Endothelial cell of umbilical vein (primary cell): ENCODE results near the gene KLC1. TPM values are rescaled to one million over a fixed set of nuclear protein-coding genes. Genes with fewer than 3 reads are reported as not detected.

Experiments
- BruUV-seq: library from RNA; stranded (reverse); fragments of 400-500 nt; replicated peaks from 2 replicates; lab custom pipeline; 2021; lab: Mats Ljungman, UMichigan
- CTCF ChIA-PET: fragments of 300-600, 350-600 bp; sonication (Branson Sonifier 250); formaldehyde crosslinking; loops from one replicate; lab custom pipeline; 2021; ENCODE audit warnings: antibody characterized with exemption, inconsistent platforms; lab: Charles Lee
- POLR2A ChIA-PET: fragments of 300-600, 350-600 bp; sonication (Branson Sonifier 250); formaldehyde crosslinking; loops from one replicate; lab custom pipeline; 2021; ENCODE audit warnings: antibody characterized with exemption, inconsistent platforms; lab: Charles Lee
- DNase-seq: peaks from one replicate; pipeline ENCODE4 v3.0.0-alpha.2; 2011; ENCODE audit warnings: low read depth, low spot score
- FAIRE-seq: peaks from 2 replicates; lab custom pipeline; 2011; peaks lifted over from hg19 to GRCh38; lab: Jason Lieb, UNC
- H2AFZ ChIP-seq: 2 replicates; pipeline ENCODE4 v1.6.0; 2012; ENCODE audit warnings: low read depth, low read length, control low read depth, inconsistent platforms
- H3K27ac ChIP-seq: 2 replicates; pipeline ENCODE4 v1.5.1; 2011; ENCODE audit warnings: low read depth, mild to moderate bottlenecking, control low read depth, low read length, moderate library complexity; ENCODE audit not compliant: insufficient read depth
- H3K27me3 ChIP-seq, 2 experiments: 2 replicates each; pipeline versions ENCODE4 v1.6.0 to v1.6.1; 2011; ENCODE audit warnings: low read length in 2 of 2, mixed read lengths in 1 of 2; ENCODE audit not compliant: control insufficient read depth in 2 of 2, insufficient read depth in 2 of 2
- H3K36me3 ChIP-seq, 2 experiments: 2 replicates in 1 of 2; 3 replicates in 1 of 2; pipeline ENCODE4 v1.5.1; 2011; ENCODE audit warnings: low read length in 2 of 2, mild to moderate bottlenecking in 1 of 2, moderate library complexity in 1 of 2; ENCODE audit not compliant: control insufficient read depth in 2 of 2, insufficient read depth in 2 of 2; ENCODE audit errors: extremely low read depth in 1 of 2
- H3K4me1 ChIP-seq: 3 replicates; pipeline ENCODE4 v1.5.1; 2011; ENCODE audit warnings: mild to moderate bottlenecking, low read length; ENCODE audit not compliant: control insufficient read depth, insufficient read depth; ENCODE audit errors: extremely low read depth
- H3K4me2 ChIP-seq: 2 replicates; pipeline ENCODE4 v1.6.1; 2011; ENCODE audit warnings: low read length, control low read depth, mixed read lengths; ENCODE audit not compliant: insufficient read depth
- H3K4me3 ChIP-seq, 3 experiments: fragments of 200-600 bp in 1 of 3; sonication (generic), shearing (Covaris generic) in 1 of 3; replicated peaks in 1 of 3; 2 replicates each; pipeline ENCODE4 v1.5.1; 2011 to 2016; ENCODE audit warnings: control low read depth in 3 of 3, low read length in 3 of 3, mild to moderate bottlenecking in 2 of 3, inconsistent platforms in 1 of 3, low read depth in 1 of 3, moderate library complexity in 1 of 3; ENCODE audit not compliant: insufficient read depth in 1 of 3
- H3K79me2 ChIP-seq: 2 replicates; pipeline ENCODE4 v1.6.0; 2012; ENCODE audit warnings: low read length, inconsistent platforms; ENCODE audit not compliant: control insufficient read depth, insufficient read depth
- H3K9ac ChIP-seq: replicated peaks from 2 replicates; pipeline ENCODE3; 2011; ENCODE audit warnings: low read length, control low read depth; ENCODE audit not compliant: insufficient read depth; ENCODE audit errors: extremely low read depth
- H3K9me1 ChIP-seq: replicated peaks from 3 replicates; pipeline ENCODE4 v1.6.0; 2011; ENCODE audit warnings: mild to moderate bottlenecking, low read length; ENCODE audit not compliant: control insufficient read depth, insufficient read depth; ENCODE audit errors: extremely low read depth
- H3K9me3 ChIP-seq: replicated peaks from 2 replicates; pipeline ENCODE4 v1.5.1; 2012; ENCODE audit warnings: low read length, inconsistent platforms; ENCODE audit not compliant: control insufficient read depth, insufficient read depth
- H4K20me1 ChIP-seq: replicated peaks from 2 replicates; pipeline ENCODE3; 2011; ENCODE audit warnings: mild to moderate bottlenecking, low read length; ENCODE audit not compliant: control insufficient read depth, insufficient read depth; ENCODE audit errors: extremely low read depth
- EZH2 ChIP-seq: IDR thresholded peaks from 2 replicates; pipeline ENCODE4 v1.6.1; 2012; ENCODE audit warnings: borderline replicate concordance, low read depth, mild to moderate bottlenecking, moderate library complexity, low read length, inconsistent platforms; ENCODE audit not compliant: severe bottlenecking
- FOS ChIP-seq: IDR thresholded peaks from 2 replicates; pipeline ENCODE4 v1.6.1; 2011; ENCODE audit warnings: mild to moderate bottlenecking, low read length, moderate library complexity, borderline replicate concordance; ENCODE audit not compliant: insufficient read depth
- GATA2 ChIP-seq: IDR thresholded peaks from 2 replicates; pipeline ENCODE4 v1.7.0; 2011; ENCODE audit warnings: low read depth, mild to moderate bottlenecking, moderate library complexity, mixed read lengths, low read length; ENCODE audit not compliant: insufficient read length, insufficient read depth
- JUN ChIP-seq: IDR thresholded peaks from 2 replicates; pipeline ENCODE4 v1.6.1; 2011; ENCODE audit warnings: borderline replicate concordance, low read depth; ENCODE audit not compliant: insufficient read length, insufficient read depth
- MYC ChIP-seq: IDR thresholded peaks from one replicate; pipeline ENCODE4 v1.6.1; 2011; ENCODE audit warnings: mild to moderate bottlenecking, low read depth, low read length
- POLR2A ChIP-seq: IDR thresholded peaks from 2 replicates; pipeline ENCODE4 v1.6.1; 2012; ENCODE audit warnings: low read depth, mild to moderate bottlenecking, control low read depth, low read length
- POLR2AphosphoS5 ChIP-seq: IDR thresholded peaks from 2 replicates; pipeline ENCODE4 v1.6.1; 2012; ENCODE audit warnings: low read depth, mild to moderate bottlenecking, control low read depth, low read length, moderate library complexity; ENCODE audit not compliant: insufficient read depth
- dilution Hi-C: fragments of 300-500 bp; cut with MboI; formaldehyde crosslinking; loops from one replicate; pipeline ENCODE4 v1.15.0; 2019; ENCODE audit warnings: low sequenced_read_pairs; ENCODE audit not compliant: extremely low pct_ligation_motif_present
- intact Hi-C: fragments of 100-400 bp; cut with micrococcal nuclease; formaldehyde crosslinking; loops from one replicate; pipeline ENCODE4 v1.10.0; 2022
- polyA plus RNA-seq, 4 experiments: library from polyadenylated mRNA; depleted of rRNA in 3 of 4; stranded (reverse) in 3 of 4; unstranded in 1 of 4; fragments of >200 nt; gene quantifications; 2 replicates each; pipeline versions ENCODE4 v1.2.1 to v1.2.3, GENCODE V29; 2011 to 2012; ENCODE audit warnings: missing spikeins in 1 of 4
- total RNA-seq: library from RNA; stranded (reverse); gene quantifications from 2 replicates; pipeline ENCODE4 v1.2.3, GENCODE V29; 2021
- TF ChIP-seq, protein P1 (sequence below), 2 donors: IDR thresholded peaks; 1 replicate in 1 of 2; 2 replicates in 1 of 2; pipeline ENCODE4 v1.5.1; 2011; ENCODE audit warnings: low read length in 2 of 2, mild to moderate bottlenecking in 2 of 2, moderate library complexity in 2 of 2, control low read depth in 1 of 2, inconsistent platforms in 1 of 2, low read depth in 1 of 2; ENCODE audit not compliant: insufficient read depth in 1 of 2; ENCODE audit errors: extremely low read depth in 1 of 2
- TF ChIP-seq, protein P2 (sequence below): IDR thresholded peaks from 2 replicates; pipeline ENCODE4 v1.6.1; 2011; ENCODE audit not compliant: insufficient read depth, insufficient read length

Gene KLC1
- total and polyA plus RNA-seq, 2 donors (not counting 3 experiments of a cell fraction or from before 2014, with no cell fraction given): 124 to 233 TPM

DNA sequence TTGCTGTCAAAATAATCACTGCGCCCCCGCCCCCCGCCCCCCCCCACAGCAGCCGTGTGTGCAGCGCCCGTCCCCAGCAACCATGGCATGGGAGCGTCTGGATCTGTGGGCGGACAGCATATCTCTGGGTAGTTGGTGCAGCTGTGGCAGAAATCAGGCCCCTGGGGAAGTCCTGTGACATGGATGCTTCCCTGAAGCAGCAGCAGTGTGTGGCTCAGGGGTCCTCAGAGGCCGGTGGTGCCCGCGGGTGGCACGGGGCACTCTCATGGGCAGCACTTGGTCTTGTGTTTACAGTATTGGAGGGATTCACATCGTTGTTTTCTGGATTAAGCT is 67.0 kb downstream of the KLC1 start:
- intact Hi-C loops (no loop called here), dilution Hi-C loops (no loop called here)
- Histone ChIP-seq H3K9me3 (no peaks in the 10 kb centered on the region), H3K9me1 (no peaks in the 10 kb centered on the region), H3K27ac (no peak overlapping the region), H3K27me3 (no peaks in the 10 kb centered on the region), H3K9ac (no peak overlapping the region), H3K4me3 (no peak overlapping the region), H3K4me2 (no peak overlapping the region), H4K20me1 (no peaks in the 10 kb centered on the region), H3K36me3 (peaks cover 6 to 34% of the 10 kb centered on the region in 2 experiments), H3K4me1 (peaks cover 9% of the 10 kb centered on the region), H3K79me2 (peaks cover 2% of the 10 kb centered on the region), H2AFZ (no peak overlapping the region)
- TF ChIP-seq JUN (no peak), MYC (no peak), FOS (no peak), POLR2AphosphoS5 (no peak), EZH2 (no peak), POLR2A (no peak), GATA2 (no peak)
- TF ChIP-seq, protein P1, sequence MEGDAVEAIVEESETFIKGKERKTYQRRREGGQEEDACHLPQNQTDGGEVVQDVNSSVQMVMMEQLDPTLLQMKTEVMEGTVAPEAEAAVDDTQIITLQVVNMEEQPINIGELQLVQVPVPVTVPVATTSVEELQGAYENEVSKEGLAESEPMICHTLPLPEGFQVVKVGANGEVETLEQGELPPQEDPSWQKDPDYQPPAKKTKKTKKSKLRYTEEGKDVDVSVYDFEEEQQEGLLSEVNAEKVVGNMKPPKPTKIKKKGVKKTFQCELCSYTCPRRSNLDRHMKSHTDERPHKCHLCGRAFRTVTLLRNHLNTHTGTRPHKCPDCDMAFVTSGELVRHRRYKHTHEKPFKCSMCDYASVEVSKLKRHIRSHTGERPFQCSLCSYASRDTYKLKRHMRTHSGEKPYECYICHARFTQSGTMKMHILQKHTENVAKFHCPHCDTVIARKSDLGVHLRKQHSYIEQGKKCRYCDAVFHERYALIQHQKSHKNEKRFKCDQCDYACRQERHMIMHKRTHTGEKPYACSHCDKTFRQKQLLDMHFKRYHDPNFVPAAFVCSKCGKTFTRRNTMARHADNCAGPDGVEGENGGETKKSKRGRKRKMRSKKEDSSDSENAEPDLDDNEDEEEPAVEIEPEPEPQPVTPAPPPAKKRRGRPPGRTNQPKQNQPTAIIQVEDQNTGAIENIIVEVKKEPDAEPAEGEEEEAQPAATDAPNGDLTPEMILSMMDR (IDR thresholded peaks at IDR 0.05; ENCODE audit: extremely low read depth in 1 of 2, insufficient read depth in 1 of 2, low read depth in 1 of 2, low read length in 2 of 2): no peak
- TF ChIP-seq, protein P2, sequence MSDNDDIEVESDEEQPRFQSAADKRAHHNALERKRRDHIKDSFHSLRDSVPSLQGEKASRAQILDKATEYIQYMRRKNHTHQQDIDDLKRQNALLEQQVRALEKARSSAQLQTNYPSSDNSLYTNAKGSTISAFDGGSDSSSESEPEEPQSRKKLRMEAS: no peak
- ChIA-PET CTCF (no interaction called here), POLR2A (no interaction called here)
- DNase-seq: no peak
- no peak for FAIRE-seq
- BruUV-seq: no TSS peak
